Uterus (tissue), 4 donors: ENCODE results near the gene PSMC6. TPM values are rescaled to one million over a fixed set of nuclear protein-coding genes. Genes with fewer than 3 reads are reported as not detected.
A peak's percentile ranks its signal among the peaks of the same experiment; 100 is the strongest.

ENCODE experiments used
- DNase-seq, 2 donors: peaks; one replicate each; pipeline ENCODE4 v3.0.0-alpha.2; 2019 to 2020
- H3K27ac ChIP-seq, 2 donors: fragments of 200-600 bp; sonication (generic); 1 replicate in 1 of 2; 2 replicates in 1 of 2; pipeline ENCODE4 v1.5.1; 2016 to 2018
- H3K27me3 ChIP-seq, 2 donors: fragments of 200-600 bp; sonication (generic); one replicate each; pipeline ENCODE4 v1.5.1; 2018 to 2019; ENCODE audit warnings: control low read depth in 1 of 2
- H3K36me3 ChIP-seq, 2 donors: fragments of 200-600 bp; sonication (generic); one replicate each; pipeline ENCODE4 v1.5.1; 2019; ENCODE audit warnings: control low read depth in 1 of 2
- H3K4me1 ChIP-seq, 2 donors: fragments of 200-600 bp; sonication (generic); one replicate each; pipeline ENCODE4 v1.5.1; 2018 to 2019; ENCODE audit warnings: control low read depth in 1 of 2
- H3K4me3 ChIP-seq, 2 donors: fragments of 200-600 bp; sonication (generic); 1 replicate in 1 of 2; 2 replicates in 1 of 2; pipeline ENCODE4 v1.5.1; 2018 to 2019; ENCODE audit warnings: mild to moderate bottlenecking in 1 of 2
- H3K9me3 ChIP-seq, 2 donors: fragments of 200-600 bp; sonication (generic); one replicate each; pipeline ENCODE4 v1.5.1; 2019; ENCODE audit warnings: control low read depth in 1 of 2
- POLR2A ChIP-seq, 2 donors: fragments of 450-650 bp; IDR thresholded peaks; one replicate each; pipeline ENCODE4 v1.6.1; 2016; ENCODE audit warnings: antibody characterized with exemption in 2 of 2, mild to moderate bottlenecking in 1 of 2, moderate library complexity in 1 of 2
- intact Hi-C: fragments of 100-400 bp; cut with DNase I; formaldehyde crosslinking; loops from one replicate; pipeline ENCODE4 v1.15.1; 2023; ENCODE audit warnings: low total_unique reads
- total RNA-seq, 4 donors: library from RNA; depleted of rRNA in 3 of 4; stranded (reverse); fragments of >200 nt in 3 of 4; gene quantifications; one replicate each; pipeline versions ENCODE4 v1.1.0 to v1.2.4, GENCODE V29; 2014 to 2023
- TF ChIP-seq, protein P1 (sequence below), 4 experiments: fragments of 200-600 bp in 2 of 4; fragments of 450-650 bp in 2 of 4; sonication (generic) in 2 of 4; IDR thresholded peaks; one replicate each; pipeline ENCODE4 v1.5.1; 2016 to 2019; ENCODE audit warnings: antibody characterized with exemption in 4 of 4, mild to moderate bottlenecking in 2 of 4, moderate library complexity in 1 of 4
- donor health status: DM: yes; HTN: yes; CAD: no.

PSMC6 gene
- total RNA-seq: 100 to 1,000 TPM in 1 of 4 donors, 10 to 100 TPM in 3; 76.9 to 129 (median 92.6) TPM

- no peaks in the 10 kb centered on the region for H3K4me1 ChIP-seq
- peak within 1 kb of the TSS; percentile 87 for H3K27ac ChIP-seq
- peak; percentile 62 to 71 for TF ChIP-seq POLR2A (IDR thresholded peaks at IDR 0.05)
- TF ChIP-seq, protein P1, sequence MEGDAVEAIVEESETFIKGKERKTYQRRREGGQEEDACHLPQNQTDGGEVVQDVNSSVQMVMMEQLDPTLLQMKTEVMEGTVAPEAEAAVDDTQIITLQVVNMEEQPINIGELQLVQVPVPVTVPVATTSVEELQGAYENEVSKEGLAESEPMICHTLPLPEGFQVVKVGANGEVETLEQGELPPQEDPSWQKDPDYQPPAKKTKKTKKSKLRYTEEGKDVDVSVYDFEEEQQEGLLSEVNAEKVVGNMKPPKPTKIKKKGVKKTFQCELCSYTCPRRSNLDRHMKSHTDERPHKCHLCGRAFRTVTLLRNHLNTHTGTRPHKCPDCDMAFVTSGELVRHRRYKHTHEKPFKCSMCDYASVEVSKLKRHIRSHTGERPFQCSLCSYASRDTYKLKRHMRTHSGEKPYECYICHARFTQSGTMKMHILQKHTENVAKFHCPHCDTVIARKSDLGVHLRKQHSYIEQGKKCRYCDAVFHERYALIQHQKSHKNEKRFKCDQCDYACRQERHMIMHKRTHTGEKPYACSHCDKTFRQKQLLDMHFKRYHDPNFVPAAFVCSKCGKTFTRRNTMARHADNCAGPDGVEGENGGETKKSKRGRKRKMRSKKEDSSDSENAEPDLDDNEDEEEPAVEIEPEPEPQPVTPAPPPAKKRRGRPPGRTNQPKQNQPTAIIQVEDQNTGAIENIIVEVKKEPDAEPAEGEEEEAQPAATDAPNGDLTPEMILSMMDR (IDR thresholded peaks at IDR 0.05): no peak
- no peaks in the 10 kb centered on the region for H3K36me3 ChIP-seq
- no peaks in the 10 kb centered on the region for H3K27me3 ChIP-seq
- peak within 1 kb of the TSS; percentile 63 to 74 for H3K4me3 ChIP-seq
- intact Hi-C loops: no loop called here
- peak; percentile 93 to 95 for DNase-seq
- H3K9me3 ChIP-seq: no peaks in the 10 kb centered on the region
Measured at GRCh38 chr14:52706724-52707706, at the start of gene PSMC6. Gene PSMC6, plus strand, starts transcription at chr14:52707200. Its CDS starts 20 bp downstream, at chr14:52707220.

GRCh38 chr14:52660325-52660724 is 46.7 kb upstream of the PSMC6 start:
- Histone ChIP-seq H3K27me3 (no peaks in the 10 kb centered on the region), H3K4me3 (no peak overlapping the region), H3K9me3 (no peaks in the 10 kb centered on the region), H3K36me3 (peaks cover 0 to 2% of the 10 kb centered on the region in 2 donors), H3K4me1 (no peaks in the 10 kb centered on the region), H3K27ac (no peak overlapping the region)
- intact Hi-C loops: no loop called here
- TF ChIP-seq, protein P1 (IDR thresholded peaks at IDR 0.05): no peak
- TF ChIP-seq POLR2A (IDR thresholded peaks at IDR 0.05): no peak
- no peak for DNase-seq

- H3K4me1 ChIP-seq: no peaks in the 10 kb centered on the region
- intact Hi-C loops: no loop called here
- no peaks in the 10 kb centered on the region for H3K9me3 ChIP-seq
- H3K4me3 ChIP-seq: no peak overlapping the region
- H3K27me3 ChIP-seq: no peaks in the 10 kb centered on the region
- TF ChIP-seq, protein P1 (IDR thresholded peaks at IDR 0.05): no peak
- no peak for TF ChIP-seq POLR2A (IDR thresholded peaks at IDR 0.05)
- H3K36me3 ChIP-seq: peaks cover 0 to 2% of the 10 kb centered on the region in 2 donors
- no peak for DNase-seq
- no peak overlapping the region for H3K27ac ChIP-seq
Measured at GRCh38 chr14:52660832-52661231, 46.2 kb upstream of the PSMC6 start.

- Histone ChIP-seq H3K27ac (no peak overlapping the region), H3K4me3 (no peak overlapping the region), H3K36me3 (peaks cover 0 to 2% of the 10 kb centered on the region in 2 donors), H3K9me3 (no peaks in the 10 kb centered on the region), H3K4me1 (no peaks in the 10 kb centered on the region), H3K27me3 (no peaks in the 10 kb centered on the region)
- no peak for DNase-seq
- TF ChIP-seq, protein P1 (IDR thresholded peaks at IDR 0.05): no peak
- TF ChIP-seq POLR2A (IDR thresholded peaks at IDR 0.05): no peak
- intact Hi-C loops: no loop called here
Measured at GRCh38 chr14:52661314-52661713, 45.7 kb upstream of the PSMC6 start.

- Histone ChIP-seq H3K4me1 (no peaks in the 10 kb centered on the region), H3K9me3 (no peaks in the 10 kb centered on the region), H3K4me3 (no peak overlapping the region), H3K36me3 (peaks cover 0 to 2% of the 10 kb centered on the region in 2 donors), H3K27ac (no peak overlapping the region), H3K27me3 (no peaks in the 10 kb centered on the region)
- intact Hi-C loops: no loop called here
- TF ChIP-seq, protein P1 (IDR thresholded peaks at IDR 0.05): no peak
- TF ChIP-seq POLR2A (IDR thresholded peaks at IDR 0.05): no peak
- DNase-seq: no peak
Measured at GRCh38 chr14:52663850-52664249, 43.1 kb upstream of the PSMC6 start.
